RWPE2 (cell line): Measurements from ENCODE around the gene BATF2.

Experiments
- ATAC-seq: fragments of 200-7000 bp; cut with Tn5 transposase; 3 replicates; pipeline ENCODE4 v1.9.1; 2021; ENCODE audit warnings: low read depth
- DNase-seq: peaks from one replicate; pipeline ENCODE4 v3.0.0-alpha.2; 2020; ENCODE audit warnings: low spot score
- H3K27ac ChIP-seq: fragments of 450-650 bp; 2 replicates; pipeline ENCODE4 v1.5.1; 2017; ENCODE audit warnings: mild to moderate bottlenecking; ENCODE audit not compliant: poor library complexity, severe bottlenecking
- H3K27me3 ChIP-seq: fragments of 250-450 bp; sonication (Bioruptor Pico); 2 replicates; pipeline ENCODE4 v1.5.1; 2021; ENCODE audit warnings: mild to moderate bottlenecking, moderate library complexity; ENCODE audit not compliant: insufficient read depth, poor library complexity, severe bottlenecking
- H3K36me3 ChIP-seq: fragments of 250-450 bp; sonication (Bioruptor Pico); 2 replicates; pipeline ENCODE4 v1.5.1; 2020; ENCODE audit warnings: low read depth, mild to moderate bottlenecking, moderate library complexity
- H3K4me1 ChIP-seq: fragments of 250-450 bp; sonication (Bioruptor Pico); 2 replicates; pipeline ENCODE4 v1.5.1; 2021; ENCODE audit warnings: mild to moderate bottlenecking, moderate library complexity; ENCODE audit not compliant: insufficient read depth, poor library complexity, severe bottlenecking
- H3K4me3 ChIP-seq: fragments of 250-450 bp; sonication (Bioruptor Pico); 2 replicates; pipeline ENCODE4 v1.5.1; 2021; ENCODE audit warnings: mild to moderate bottlenecking, moderate library complexity; ENCODE audit not compliant: severe bottlenecking
- H3K9me3 ChIP-seq: fragments of 250-450 bp; sonication (Bioruptor Pico); 2 replicates; pipeline ENCODE4 v1.5.1; 2021; ENCODE audit warnings: mild to moderate bottlenecking, moderate library complexity; ENCODE audit not compliant: severe bottlenecking
- TF ChIP-seq, protein P1 (sequence below): fragments of 450-650 bp; IDR thresholded peaks from one replicate; pipeline ENCODE4 v1.5.1; 2017; ENCODE audit warnings: mild to moderate bottlenecking, moderate library complexity; ENCODE audit not compliant: poor library complexity, severe bottlenecking

Gene BATF2

DNA sequence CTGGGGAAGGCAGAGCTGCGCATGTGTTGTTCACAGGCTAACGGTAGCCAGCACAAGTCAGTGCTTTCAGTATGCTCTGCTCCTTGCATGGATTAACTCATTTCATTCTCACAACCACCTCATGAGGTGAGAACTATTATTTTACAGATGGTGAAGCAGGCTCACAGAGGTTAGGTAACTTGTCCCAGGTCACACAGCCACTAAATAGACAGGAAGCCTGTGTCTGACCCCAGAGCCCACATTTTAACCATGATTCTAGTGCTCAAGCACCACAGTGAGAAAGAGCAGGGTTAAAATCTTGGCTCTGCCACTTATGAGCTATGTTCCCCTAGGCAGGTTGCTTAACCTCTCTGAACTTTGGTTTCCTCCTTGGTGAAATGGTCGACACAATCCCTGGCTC is 24.2 kb upstream of the BATF2 start:
- ATAC-seq (no peak), DNase-seq (no peak)
- Histone ChIP-seq H3K27me3 (no peaks in the 10 kb centered on the region), H3K4me3 (no peak overlapping the region), H3K4me1 (no peaks in the 10 kb centered on the region), H3K36me3 (peaks cover 17% of the 10 kb centered on the region), H3K27ac (no peak overlapping the region), H3K9me3 (no peaks in the 10 kb centered on the region)
- TF ChIP-seq, protein P1, sequence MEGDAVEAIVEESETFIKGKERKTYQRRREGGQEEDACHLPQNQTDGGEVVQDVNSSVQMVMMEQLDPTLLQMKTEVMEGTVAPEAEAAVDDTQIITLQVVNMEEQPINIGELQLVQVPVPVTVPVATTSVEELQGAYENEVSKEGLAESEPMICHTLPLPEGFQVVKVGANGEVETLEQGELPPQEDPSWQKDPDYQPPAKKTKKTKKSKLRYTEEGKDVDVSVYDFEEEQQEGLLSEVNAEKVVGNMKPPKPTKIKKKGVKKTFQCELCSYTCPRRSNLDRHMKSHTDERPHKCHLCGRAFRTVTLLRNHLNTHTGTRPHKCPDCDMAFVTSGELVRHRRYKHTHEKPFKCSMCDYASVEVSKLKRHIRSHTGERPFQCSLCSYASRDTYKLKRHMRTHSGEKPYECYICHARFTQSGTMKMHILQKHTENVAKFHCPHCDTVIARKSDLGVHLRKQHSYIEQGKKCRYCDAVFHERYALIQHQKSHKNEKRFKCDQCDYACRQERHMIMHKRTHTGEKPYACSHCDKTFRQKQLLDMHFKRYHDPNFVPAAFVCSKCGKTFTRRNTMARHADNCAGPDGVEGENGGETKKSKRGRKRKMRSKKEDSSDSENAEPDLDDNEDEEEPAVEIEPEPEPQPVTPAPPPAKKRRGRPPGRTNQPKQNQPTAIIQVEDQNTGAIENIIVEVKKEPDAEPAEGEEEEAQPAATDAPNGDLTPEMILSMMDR, result no peak

DNA sequence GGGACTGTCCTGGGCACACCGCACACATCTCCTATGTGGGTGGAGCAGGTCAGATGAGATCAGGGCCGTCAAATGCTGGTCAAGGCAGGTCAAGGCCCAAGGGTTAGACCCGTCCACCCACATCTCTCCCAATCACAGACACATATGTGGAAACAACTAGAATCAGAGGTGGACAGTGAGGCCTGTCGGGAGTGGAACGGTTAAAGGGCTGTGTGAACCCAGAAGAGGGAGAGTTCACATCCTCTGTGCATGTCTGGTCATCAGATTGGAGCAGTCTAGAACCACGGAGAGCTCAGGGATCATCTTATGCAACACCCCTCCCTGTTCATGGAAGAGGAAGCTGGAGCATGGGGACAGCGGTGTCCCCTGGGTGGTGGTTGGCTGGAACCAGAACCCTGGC is 23.1 kb upstream of the BATF2 start:
- Histone ChIP-seq H3K27ac (no peak overlapping the region), H3K36me3 (peaks cover 17% of the 10 kb centered on the region), H3K9me3 (no peaks in the 10 kb centered on the region), H3K27me3 (no peaks in the 10 kb centered on the region), H3K4me3 (no peak overlapping the region), H3K4me1 (peaks cover 5% of the 10 kb centered on the region)
- DNase-seq (no peak), ATAC-seq (no peak)
- TF ChIP-seq, protein P1, result no peak

DNA sequence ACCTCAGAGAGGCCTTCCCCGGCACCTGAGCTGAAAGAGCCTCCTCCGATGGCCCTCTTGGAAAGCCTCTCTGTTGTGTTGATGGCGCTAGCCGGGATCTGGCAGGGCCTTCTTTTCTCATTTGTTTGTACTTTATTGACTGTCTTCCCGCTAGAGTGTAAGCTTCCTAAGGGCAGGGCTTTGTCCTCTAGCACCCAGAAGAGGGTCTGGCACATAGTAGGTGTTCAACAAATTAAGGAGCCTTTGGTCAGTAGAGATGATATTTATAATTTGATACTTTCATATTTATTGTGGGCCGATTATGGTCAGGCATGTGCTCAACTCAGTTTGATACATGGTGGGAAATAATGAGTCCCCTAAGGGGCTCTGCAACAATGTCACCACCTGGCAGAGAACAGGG is 21.2 kb upstream of the BATF2 start:
- no peak overlapping the region for H3K27ac ChIP-seq
- no peaks in the 10 kb centered on the region for H3K9me3 ChIP-seq
- no peak for ATAC-seq
- peaks cover 5% of the 10 kb centered on the region for H3K4me1 ChIP-seq
- DNase-seq, result no peak
- H3K36me3 ChIP-seq, result peaks cover 17% of the 10 kb centered on the region
- H3K27me3 ChIP-seq, result no peaks in the 10 kb centered on the region
- TF ChIP-seq, protein P1, result no peak
- no peak overlapping the region for H3K4me3 ChIP-seq

DNA sequence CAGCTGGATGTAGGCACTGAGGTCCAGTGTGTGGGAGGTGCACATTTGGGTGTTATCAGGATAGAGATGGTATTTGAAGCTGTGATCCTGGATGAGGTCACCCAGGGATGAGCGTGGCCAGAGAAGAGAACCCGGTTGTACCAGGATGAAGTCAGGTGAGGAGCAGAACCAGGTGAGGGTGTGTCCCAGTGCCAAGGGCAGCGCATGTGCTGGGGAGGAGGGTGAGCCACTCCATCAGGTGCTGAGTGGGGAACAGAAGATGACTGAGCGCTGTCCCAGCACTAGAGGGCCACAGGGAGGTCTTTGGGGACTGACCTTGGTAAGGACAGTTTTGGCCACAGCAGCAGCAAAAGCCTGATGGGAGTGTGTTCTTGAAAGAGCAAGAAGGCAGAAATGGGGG is 19.9 kb upstream of the BATF2 start:
- Histone ChIP-seq H3K36me3 (peaks cover 17% of the 10 kb centered on the region), H3K4me3 (no peak overlapping the region), H3K9me3 (no peaks in the 10 kb centered on the region), H3K4me1 (peaks cover 5% of the 10 kb centered on the region), H3K27me3 (no peaks in the 10 kb centered on the region), H3K27ac (no peak overlapping the region)
- TF ChIP-seq, protein P1, result no peak
- DNase-seq, result no peak
- ATAC-seq, result no peak

DNA sequence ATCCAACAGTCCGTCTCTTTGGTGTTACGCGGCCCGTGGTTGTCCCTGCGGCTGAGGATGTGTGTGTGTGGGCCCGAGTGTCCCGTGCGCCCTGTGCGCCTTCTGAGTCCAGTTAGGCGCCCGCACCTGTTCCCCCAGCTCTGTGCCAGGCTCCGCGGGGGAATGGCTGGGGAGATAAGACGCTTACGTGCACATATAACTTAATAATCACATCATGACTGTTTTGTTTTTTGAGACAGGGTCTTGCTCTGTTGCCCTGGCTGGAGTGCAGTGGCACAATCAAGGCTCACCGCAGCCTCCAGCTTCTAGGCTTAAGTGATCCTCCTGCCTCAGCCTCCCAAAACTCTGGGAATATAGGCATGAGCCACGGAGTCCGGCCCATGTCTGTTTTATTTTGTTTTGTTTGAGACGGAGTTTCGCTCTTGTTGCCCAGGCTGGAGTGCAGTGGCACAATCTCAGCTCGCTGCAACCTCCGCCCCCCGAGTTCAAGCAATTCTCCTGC is 18.0 kb upstream of the BATF2 start:
- Histone ChIP-seq H3K4me1 (peaks cover 5% of the 10 kb centered on the region), H3K36me3 (peaks cover 8% of the 10 kb centered on the region), H3K4me3 (peak overlapping the region; percentile 80), H3K27ac (peak overlapping the region; percentile 88), H3K9me3 (no peaks in the 10 kb centered on the region), H3K27me3 (no peaks in the 10 kb centered on the region)
- DNase-seq (no peak), ATAC-seq (peak; percentile 18)
- TF ChIP-seq, protein P1, result no peak
